ENCODE data around the gene ACKR2. TPM values are rescaled to one million over a fixed set of nuclear protein-coding genes. Genes with fewer than 3 reads are reported as not detected.

ACKR2 gene
- total and polyA plus RNA-seq, 5 donors, result 1.2 to 2.4 (median 1.5) TPM

DNA sequence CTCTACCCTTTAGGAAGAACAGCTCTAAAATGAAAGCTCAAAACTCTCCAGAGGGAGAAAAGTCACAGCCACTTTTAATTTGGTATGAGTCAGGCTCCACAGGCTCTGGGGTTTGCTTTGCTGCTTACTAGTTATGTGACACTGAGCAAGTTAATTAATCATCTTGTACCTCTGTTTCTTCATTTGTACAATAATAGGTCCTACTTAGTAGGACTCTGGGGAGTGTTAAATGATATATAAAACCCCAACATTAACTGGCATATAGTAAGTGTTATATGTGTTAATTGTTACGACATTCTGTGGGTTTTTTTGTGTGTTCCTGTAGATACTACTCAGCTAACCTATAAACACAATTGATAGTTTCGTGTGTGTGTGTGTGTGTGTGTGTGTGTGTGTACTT lies 6.6 kb downstream of the ACKR2 start:
- no peak for DNase-seq
- H3K9me3 ChIP-seq (ENCODE audit: control insufficient read depth, low read length), result no peaks in the 10 kb centered on the region
- 75% methylated on average over 2 of the region's 2 CpGs for WGBS
- intact Hi-C loops (cut with DNase I), result no loop called here
- H3K4me3 ChIP-seq (ENCODE audit: low read length), result no peak overlapping the region
- peaks cover 2% of the 10 kb centered on the region for H3K4me1 ChIP-seq (ENCODE audit: control insufficient read depth, insufficient read depth, low read length)
- H3K27me3 ChIP-seq (ENCODE audit: control insufficient read depth, insufficient read depth), result no peaks in the 10 kb centered on the region
- ATAC-seq, result no peak
- H3K27ac ChIP-seq (ENCODE audit: low read length), result no peak overlapping the region

DNA sequence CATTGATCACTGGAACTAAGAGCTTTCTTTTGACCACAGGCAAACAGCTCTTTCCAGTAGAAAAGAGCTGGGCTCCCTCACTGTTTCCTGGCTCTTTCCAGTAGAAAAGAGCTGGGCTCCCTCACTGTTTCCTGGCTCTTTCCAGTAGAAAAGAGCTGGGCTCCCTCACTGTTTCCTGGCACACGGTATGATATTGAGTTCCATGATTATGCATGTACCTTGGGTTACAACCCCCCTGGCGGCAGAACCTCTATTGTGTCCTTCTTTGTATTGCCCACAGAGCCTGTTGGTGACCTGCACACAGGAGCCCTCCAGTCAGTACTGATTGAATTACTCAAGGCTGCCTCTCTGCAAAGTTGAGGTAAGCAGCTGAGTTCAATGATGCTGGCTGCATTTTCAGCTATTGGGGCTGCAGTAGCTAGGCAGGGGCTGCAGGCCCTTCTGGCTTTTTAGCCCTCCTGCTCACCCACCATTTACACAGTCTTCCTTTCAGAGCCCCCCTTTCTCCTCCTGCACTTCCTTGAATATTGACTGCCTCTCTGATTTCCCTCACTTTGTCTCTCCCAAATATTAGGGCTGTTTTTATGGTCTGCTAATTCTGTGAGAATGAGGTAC lies 10.2 kb downstream of the ACKR2 start:
- intact Hi-C loops (cut with DNase I), result no loop called here
- 42% methylated on average over 2 of the region's 2 CpGs for WGBS

DNA sequence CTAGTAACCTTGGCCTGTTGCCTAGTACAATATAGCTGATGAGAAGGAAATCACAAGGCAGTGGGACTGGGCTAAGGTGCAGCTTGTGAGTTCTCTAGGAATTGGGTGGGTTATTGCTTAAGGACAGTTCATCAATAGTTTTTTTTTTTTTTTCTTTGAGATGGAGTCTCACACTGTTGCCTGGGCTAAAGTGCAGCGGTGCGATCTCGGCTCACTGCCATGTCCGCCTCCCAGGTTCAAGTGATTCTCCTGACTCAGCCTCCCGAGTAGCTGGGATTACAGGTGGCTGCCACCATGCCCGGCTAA lies 11.5 kb downstream of the ACKR2 start:
- H3K4me3 ChIP-seq (ENCODE audit: low read length), result no peak overlapping the region
- no peak overlapping the region for H3K27ac ChIP-seq (ENCODE audit: low read length)
- no peak for ATAC-seq
- over 99% methylated on average over 6 of the region's 6 CpGs for WGBS
- H3K27me3 ChIP-seq (ENCODE audit: control insufficient read depth, insufficient read depth), result no peaks in the 10 kb centered on the region
- H3K4me1 ChIP-seq (ENCODE audit: control insufficient read depth, insufficient read depth, low read length), result no peaks in the 10 kb centered on the region
- H3K9me3 ChIP-seq (ENCODE audit: control insufficient read depth, low read length), result no peaks in the 10 kb centered on the region
- intact Hi-C loops (cut with DNase I), result no loop called here
- DNase-seq, result no peak

More for the DNA sequence above, 10.2 kb downstream of the ACKR2 start:
- no peak overlapping the region for H3K27ac ChIP-seq (ENCODE audit: low read length)
- ATAC-seq (no peak), DNase-seq (no peak)
- peaks cover 2% of the 10 kb centered on the region for H3K4me1 ChIP-seq (ENCODE audit: control insufficient read depth, insufficient read depth, low read length)
- H3K4me3 ChIP-seq (ENCODE audit: low read length), result no peak overlapping the region
- H3K27me3 ChIP-seq (ENCODE audit: control insufficient read depth, insufficient read depth), result no peaks in the 10 kb centered on the region
- no peaks in the 10 kb centered on the region for H3K9me3 ChIP-seq (ENCODE audit: control insufficient read depth, low read length)

DNA sequence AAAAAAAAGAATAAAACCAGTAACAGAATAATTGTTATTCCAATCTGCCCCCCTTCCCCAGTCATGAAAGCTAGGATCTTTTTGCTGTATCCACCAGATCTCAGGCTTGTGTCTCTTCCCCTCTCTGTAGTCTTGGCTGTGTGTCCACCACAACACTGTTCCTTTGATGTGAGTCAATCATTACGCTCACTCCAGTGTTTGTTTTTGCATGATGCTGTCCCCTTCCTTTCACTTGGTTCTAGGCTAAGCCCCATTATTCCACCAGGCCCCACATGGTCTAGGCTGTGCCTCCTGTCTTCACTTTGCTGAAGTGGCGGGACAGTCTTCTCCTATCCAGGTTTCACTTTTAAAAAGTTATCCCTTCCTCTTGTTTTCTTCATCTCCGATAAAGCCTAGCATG lies 13.6 kb downstream of the ACKR2 start:
- Histone ChIP-seq H3K4me3 (ENCODE audit: low read length) (no peak overlapping the region), H3K27me3 (ENCODE audit: control insufficient read depth, insufficient read depth) (no peaks in the 10 kb centered on the region), H3K4me1 (ENCODE audit: control insufficient read depth, insufficient read depth, low read length) (no peaks in the 10 kb centered on the region), H3K27ac (ENCODE audit: low read length) (no peak overlapping the region), H3K9me3 (ENCODE audit: control insufficient read depth, low read length) (no peaks in the 10 kb centered on the region)
- DNase-seq, result no peak
- intact Hi-C loops (cut with DNase I), result no loop called here
- 89% methylated on average over 3 of the region's 3 CpGs for WGBS
- no peak for ATAC-seq

DNA sequence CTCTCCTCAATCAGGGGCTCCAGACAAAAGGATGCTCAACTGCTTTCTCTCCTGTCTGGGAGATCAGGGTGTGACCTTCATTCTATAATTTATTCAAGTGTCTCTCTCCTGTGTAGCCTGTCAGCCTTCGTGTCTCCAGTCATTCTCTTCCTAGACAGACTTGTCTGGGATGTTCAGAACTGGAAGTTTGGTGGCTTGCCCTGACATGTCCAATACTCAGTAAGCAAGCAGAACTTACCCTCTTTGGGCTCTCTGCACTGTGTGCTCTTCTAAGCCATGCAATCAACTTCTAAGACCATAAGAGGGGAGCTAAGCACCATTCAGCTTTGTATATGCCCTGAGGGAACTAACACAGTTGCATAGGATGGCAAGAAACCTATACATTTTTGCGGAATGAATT lies 14.1 kb downstream of the ACKR2 start:
- Histone ChIP-seq H3K27me3 (ENCODE audit: control insufficient read depth, insufficient read depth) (no peaks in the 10 kb centered on the region), H3K9me3 (ENCODE audit: control insufficient read depth, low read length) (no peaks in the 10 kb centered on the region), H3K4me3 (ENCODE audit: low read length) (no peak overlapping the region), H3K4me1 (ENCODE audit: control insufficient read depth, insufficient read depth, low read length) (no peaks in the 10 kb centered on the region), H3K27ac (ENCODE audit: low read length) (no peak overlapping the region)
- no peak for ATAC-seq
- DNase-seq, result no peak
- 63% methylated on average over 2 of the region's 2 CpGs for WGBS
- intact Hi-C loops (cut with DNase I), result no loop called here

DNA sequence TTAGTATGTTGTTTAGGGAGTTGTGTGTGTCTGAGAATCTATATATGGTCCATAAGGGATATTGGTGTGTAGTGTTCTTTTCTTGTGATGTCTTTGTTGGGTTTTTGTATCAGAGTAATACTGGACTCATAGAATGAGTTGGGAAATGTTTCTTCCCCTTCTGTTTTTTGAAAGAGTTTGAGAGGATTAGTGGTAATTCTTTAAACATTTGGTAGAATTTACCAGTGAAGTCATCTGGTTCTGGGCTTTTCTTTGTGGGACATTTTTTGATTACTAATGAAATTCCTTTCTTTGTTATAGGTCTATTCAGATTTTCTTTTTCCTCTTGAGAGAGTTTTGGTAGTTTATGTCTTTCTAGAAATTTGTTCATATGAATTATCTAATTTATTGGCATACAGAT lies 16.9 kb downstream of the ACKR2 start:
- Histone ChIP-seq H3K27ac (ENCODE audit: low read length) (no peak overlapping the region), H3K27me3 (ENCODE audit: control insufficient read depth, insufficient read depth) (no peaks in the 10 kb centered on the region), H3K4me1 (ENCODE audit: control insufficient read depth, insufficient read depth, low read length) (no peaks in the 10 kb centered on the region), H3K9me3 (ENCODE audit: control insufficient read depth, low read length) (no peaks in the 10 kb centered on the region), H3K4me3 (ENCODE audit: low read length) (no peak overlapping the region)
- no peak for ATAC-seq
- DNase-seq, result no peak
- intact Hi-C loops (cut with DNase I), result no loop called here

DNA sequence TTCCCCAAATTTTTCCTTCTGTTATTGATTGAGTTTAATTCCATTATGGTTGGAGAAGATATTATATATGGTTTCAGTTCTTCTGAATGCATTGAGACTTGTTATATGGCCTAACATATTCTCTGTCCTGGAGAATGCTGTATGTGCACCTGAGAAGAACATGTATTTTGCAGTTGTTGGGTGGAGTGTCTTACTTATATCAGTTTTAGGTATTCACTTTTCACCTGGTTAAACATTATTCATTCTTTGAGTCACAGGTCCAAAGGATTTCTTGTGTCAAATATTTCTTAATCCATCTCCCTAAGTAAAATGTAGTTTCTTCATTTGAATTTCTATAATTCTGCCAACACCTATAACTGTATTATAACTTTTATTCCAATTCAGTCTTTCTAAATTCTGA lies 17.8 kb downstream of the ACKR2 start:
- no peak overlapping the region for H3K27ac ChIP-seq (ENCODE audit: low read length)
- ATAC-seq, result no peak
- no peak for DNase-seq
- no peak overlapping the region for H3K4me3 ChIP-seq (ENCODE audit: low read length)
- no peaks in the 10 kb centered on the region for H3K27me3 ChIP-seq (ENCODE audit: control insufficient read depth, insufficient read depth)
- peaks cover 3% of the 10 kb centered on the region for H3K4me1 ChIP-seq (ENCODE audit: control insufficient read depth, insufficient read depth, low read length)
- intact Hi-C loops (cut with DNase I), result no loop called here
- no peaks in the 10 kb centered on the region for H3K9me3 ChIP-seq (ENCODE audit: control insufficient read depth, low read length)

DNA sequence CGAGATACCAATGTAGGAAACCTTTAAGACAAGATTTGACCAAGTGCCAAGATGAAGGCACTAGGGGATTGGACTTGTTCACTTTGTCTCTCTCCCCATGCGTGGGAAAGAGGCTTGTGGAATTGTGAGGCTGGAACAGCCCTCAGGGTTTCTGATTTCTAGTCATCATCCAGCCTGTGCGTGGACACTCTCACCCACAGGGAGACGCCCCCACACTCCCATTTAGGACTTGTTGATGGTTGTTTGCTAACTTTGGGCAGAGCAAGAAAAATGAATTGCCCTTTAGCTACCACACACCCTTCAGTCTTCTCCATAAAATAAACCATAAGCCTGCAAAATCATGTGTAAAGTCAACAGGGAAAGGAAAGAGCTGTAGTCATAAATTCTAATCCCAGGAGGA lies 18.4 kb downstream of the ACKR2 start:
- Histone ChIP-seq H3K27ac (ENCODE audit: low read length) (no peak overlapping the region), H3K27me3 (ENCODE audit: control insufficient read depth, insufficient read depth) (no peaks in the 10 kb centered on the region), H3K9me3 (ENCODE audit: control insufficient read depth, low read length) (no peaks in the 10 kb centered on the region), H3K4me1 (ENCODE audit: control insufficient read depth, insufficient read depth, low read length) (peaks cover 3% of the 10 kb centered on the region), H3K4me3 (ENCODE audit: low read length) (no peak overlapping the region)
- intact Hi-C loops (cut with DNase I), result no loop called here
- ATAC-seq, result no peak
- 58% methylated on average over 4 of the region's 4 CpGs for WGBS
- no peak for DNase-seq

DNA sequence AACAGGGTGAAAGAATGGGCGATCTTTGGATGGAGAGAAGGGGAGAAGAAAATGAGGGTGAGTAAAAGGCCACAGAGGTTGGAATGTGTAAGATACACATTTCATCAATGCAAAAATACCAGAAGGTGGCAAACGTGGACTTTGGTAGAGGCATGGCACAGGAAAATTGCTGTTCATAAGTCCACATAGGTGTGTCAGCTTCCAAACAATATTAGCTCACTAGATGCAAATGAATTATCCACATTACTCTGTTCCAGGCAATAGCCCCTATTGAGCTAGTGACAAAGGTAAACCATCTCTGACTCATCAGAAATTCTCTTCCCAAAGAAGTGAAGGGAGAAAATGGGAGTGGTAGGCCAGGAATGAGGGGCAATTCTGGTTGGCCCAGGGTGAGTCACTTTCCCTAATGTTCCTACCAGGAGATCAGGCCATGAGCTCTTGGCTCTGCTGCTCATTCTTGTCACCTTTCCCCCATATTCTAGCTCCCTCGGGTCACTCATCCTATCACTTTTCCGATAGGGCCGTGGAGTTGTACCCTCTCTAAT lies 19.9 kb downstream of the ACKR2 start:
- DNase-seq (no peak), ATAC-seq (peak in 1 of 2 donors; percentile 19)
- Histone ChIP-seq H3K9me3 (ENCODE audit: control insufficient read depth, low read length) (no peaks in the 10 kb centered on the region), H3K4me1 (ENCODE audit: control insufficient read depth, insufficient read depth, low read length) (peaks cover 3% of the 10 kb centered on the region), H3K27ac (ENCODE audit: low read length) (no peak overlapping the region), H3K4me3 (ENCODE audit: low read length) (no peak overlapping the region), H3K27me3 (ENCODE audit: control insufficient read depth, insufficient read depth) (no peaks in the 10 kb centered on the region)
- intact Hi-C loops (cut with DNase I), result no loop called here
- 85% methylated on average over 5 of the region's 5 CpGs for WGBS

DNA sequence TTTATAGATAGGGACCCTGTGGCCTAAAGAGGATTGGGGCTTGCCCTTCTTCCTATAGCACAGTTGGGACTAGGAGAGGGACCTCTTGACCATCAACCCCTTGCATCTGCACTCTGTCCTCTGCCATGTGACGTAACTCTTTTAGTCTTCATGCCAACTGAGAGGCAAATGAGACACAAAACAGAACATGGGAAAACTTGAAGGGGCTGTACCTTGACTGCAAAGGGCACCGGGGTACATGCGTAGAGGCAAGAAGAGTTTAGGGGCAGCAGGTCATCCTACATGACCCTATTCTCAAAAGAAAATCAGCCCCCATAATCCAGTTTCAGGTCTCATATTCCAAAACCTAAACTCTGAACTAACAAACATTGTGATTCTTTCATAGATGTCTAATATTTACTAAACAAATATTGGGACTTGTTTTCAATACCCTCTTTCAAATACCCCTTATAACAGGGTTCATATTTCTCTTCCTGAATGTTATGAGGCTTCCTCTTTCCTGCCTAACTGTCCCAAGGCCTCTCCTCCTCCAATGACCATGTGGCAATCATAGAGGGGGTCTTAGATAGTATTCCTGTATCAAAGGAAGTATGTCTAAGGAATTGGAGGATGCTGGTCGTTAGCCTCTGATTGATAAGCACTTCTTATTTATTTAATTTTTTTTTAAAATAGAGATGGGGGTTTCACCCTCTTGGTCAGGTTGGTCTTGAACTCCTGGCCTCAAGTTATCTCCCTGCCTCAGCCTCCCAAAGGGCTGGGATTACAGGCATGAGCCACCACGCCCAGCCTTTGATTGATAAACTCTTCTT lies 20.6 kb downstream of the ACKR2 start:
- no peak overlapping the region for H3K4me3 ChIP-seq (ENCODE audit: low read length)
- H3K9me3 ChIP-seq (ENCODE audit: control insufficient read depth, low read length), result no peaks in the 10 kb centered on the region
- peaks cover 3% of the 10 kb centered on the region for H3K4me1 ChIP-seq (ENCODE audit: control insufficient read depth, insufficient read depth, low read length)
- DNase-seq (no peak), ATAC-seq (peak in 1 of 2 donors; percentile 14)
- WGBS, result 73% methylated on average over 5 of the region's 5 CpGs
- no peak overlapping the region for H3K27ac ChIP-seq (ENCODE audit: low read length)
- intact Hi-C loops (cut with DNase I), result loop anchor here (2.0 to 10.0 kb wide), 3 partner anchors 45 to 52 kb away; no protein-coding TSS in a partner anchor
- H3K27me3 ChIP-seq (ENCODE audit: control insufficient read depth, insufficient read depth), result no peaks in the 10 kb centered on the region

DNA sequence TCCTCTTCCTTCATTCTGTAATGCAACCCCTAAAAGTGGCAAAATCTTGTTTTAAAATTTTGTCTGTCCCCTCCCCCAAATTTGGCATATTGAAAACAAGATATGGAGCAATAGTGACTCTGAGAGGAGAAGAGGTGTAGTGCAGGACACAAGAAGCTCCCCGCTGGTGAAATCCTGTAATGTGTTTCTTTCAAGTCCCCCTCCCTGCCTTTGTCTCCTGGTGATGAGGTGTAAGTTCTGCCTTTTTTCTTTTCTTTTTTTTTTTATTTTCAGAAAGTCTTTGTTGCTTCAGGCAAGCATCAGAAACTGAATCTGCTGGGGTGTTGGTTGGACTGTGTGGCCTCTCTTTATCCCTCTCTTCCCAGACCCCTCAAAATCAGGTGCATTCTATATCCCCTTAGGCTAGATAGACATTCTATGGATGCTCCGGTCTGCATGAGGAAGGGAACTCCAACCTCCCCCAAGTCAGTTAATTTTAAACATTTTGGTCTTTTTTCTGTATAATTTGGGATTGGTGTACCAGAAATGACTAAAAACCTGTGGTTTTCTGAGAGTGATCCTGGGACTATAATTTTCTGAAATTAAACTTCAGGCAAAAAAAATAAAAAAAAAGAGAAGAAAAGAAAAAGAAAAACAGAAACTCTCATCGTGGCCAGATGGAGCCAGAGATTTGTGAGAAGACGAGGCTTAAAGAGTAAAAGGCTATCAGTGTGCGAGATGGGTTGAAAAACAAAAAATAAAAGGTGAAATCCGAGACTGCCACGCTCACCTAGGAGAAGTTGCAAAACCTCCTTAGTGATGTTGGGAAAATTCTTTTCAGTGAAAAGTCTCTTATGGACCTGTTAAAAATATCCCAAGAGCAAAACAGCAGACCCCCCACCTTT lies 21.4 kb downstream of the ACKR2 start:
- DNase-seq (no peak), ATAC-seq (peak in 1 of 2 donors; percentile 48)
- Histone ChIP-seq H3K27me3 (ENCODE audit: control insufficient read depth, insufficient read depth) (no peaks in the 10 kb centered on the region), H3K9me3 (ENCODE audit: control insufficient read depth, low read length) (no peaks in the 10 kb centered on the region), H3K27ac (ENCODE audit: low read length) (no peak overlapping the region), H3K4me3 (ENCODE audit: low read length) (no peak overlapping the region), H3K4me1 (ENCODE audit: control insufficient read depth, insufficient read depth, low read length) (peaks cover 3% of the 10 kb centered on the region)
- intact Hi-C loops (cut with DNase I), result loop anchor here (2.0 to 10.0 kb wide), 3 partner anchors 46 to 52 kb away; no protein-coding TSS in a partner anchor
- 36% methylated on average over 7 of the region's 7 CpGs for WGBS

Measured in right cardiac atrium (tissue), 5 donors.